Fibroblast of lung (primary cell): ENCODE data around the gene OGA. TPM values are rescaled to one million over a fixed set of nuclear protein-coding genes. Genes with fewer than 3 reads are reported as not detected.

Experiments
- DNase-seq, 2 donors: peaks; one replicate each; pipeline versions ENCODE4 v3.0.0 to v3.0.0-alpha.2; 2010; ENCODE audit warnings: low read depth in 2 of 2
- H2AFZ ChIP-seq: 2 replicates; pipeline ENCODE4 v1.5.1; 2012; ENCODE audit warnings: low read length, control low read depth, inconsistent platforms
- H3K27ac ChIP-seq: 2 replicates; pipeline ENCODE4 v1.5.1; 2011; ENCODE audit warnings: low read length, control low read depth; ENCODE audit not compliant: insufficient read depth
- H3K27me3 ChIP-seq: 2 replicates; pipeline ENCODE4 v1.5.1; 2011; ENCODE audit warnings: mild to moderate bottlenecking, low read length; ENCODE audit not compliant: control insufficient read depth, insufficient read depth
- H3K36me3 ChIP-seq: 2 replicates; pipeline ENCODE4 v1.5.1; 2011; ENCODE audit warnings: low read length; ENCODE audit not compliant: control insufficient read depth, insufficient read depth
- H3K4me1 ChIP-seq: 2 replicates; pipeline ENCODE4 v1.5.1; 2011; ENCODE audit warnings: low read length; ENCODE audit not compliant: control insufficient read depth, insufficient read depth; ENCODE audit errors: extremely low read depth
- H3K4me2 ChIP-seq: 2 replicates; pipeline ENCODE4 v1.5.1; 2011; ENCODE audit warnings: low read length, control low read depth; ENCODE audit not compliant: insufficient read depth; ENCODE audit errors: extremely low read depth
- H3K4me3 ChIP-seq, 4 experiments: fragments of 200-600 bp in 1 of 4; sonication (generic) in 1 of 4; replicated peaks in 1 of 4; 2 replicates each; pipeline ENCODE4 v1.5.1; 2011 to 2016; ENCODE audit warnings: low read length in 4 of 4, low read depth in 3 of 4, mild to moderate bottlenecking in 3 of 4, control low read depth in 2 of 4, inconsistent platforms in 1 of 4, mixed read lengths in 1 of 4; ENCODE audit not compliant: insufficient read depth in 1 of 4; ENCODE audit errors: control extremely low read depth in 1 of 4
- H3K79me2 ChIP-seq: 2 replicates; pipeline ENCODE4 v1.5.1; 2012; ENCODE audit warnings: mild to moderate bottlenecking, low read length, inconsistent platforms; ENCODE audit not compliant: control insufficient read depth, insufficient read depth
- H3K9ac ChIP-seq: 2 replicates; pipeline ENCODE4 v1.5.1; 2011; ENCODE audit warnings: mild to moderate bottlenecking, low read length, control low read depth; ENCODE audit not compliant: insufficient read depth
- H3K9me3 ChIP-seq: 2 replicates; pipeline ENCODE4 v1.5.1; 2012; ENCODE audit warnings: low read depth, low read length; ENCODE audit not compliant: control insufficient read depth, insufficient read depth
- H4K20me1 ChIP-seq: 2 replicates; pipeline ENCODE4 v1.5.1; 2011; ENCODE audit warnings: low read length; ENCODE audit not compliant: control insufficient read depth, insufficient read depth; ENCODE audit errors: extremely low read depth
- EZH2 ChIP-seq: IDR thresholded peaks from 2 replicates; pipeline ENCODE4 v1.5.1; 2012; ENCODE audit warnings: low read length, control low read depth, mild to moderate bottlenecking; ENCODE audit errors: missing control alignments
- polyA plus RNA-seq, 2 donors: library from polyadenylated mRNA; depleted of rRNA in 1 of 2; stranded (reverse) in 1 of 2; unstranded in 1 of 2; fragments of >200 nt; gene quantifications; 2 replicates each; pipeline ENCODE4 v1.2.1, GENCODE V29; 2011 to 2012; ENCODE audit warnings: missing spikeins in 1 of 2
- total RNA-seq: library from RNA; depleted of rRNA; stranded (reverse); fragments of >200 nt; gene quantifications from 2 replicates; pipeline ENCODE4 v1.2.1, GENCODE V29; 2014
- TF ChIP-seq, protein P1 (sequence below), 2 donors: IDR thresholded peaks in 1 of 2; conservative IDR thresholded peaks in 1 of 2; 1 replicate in 1 of 2; 2 replicates in 1 of 2; pipeline ENCODE4 v1.5.1; 2011 to 2012; ENCODE audit warnings: low read length in 2 of 2, control low read depth in 1 of 2, inconsistent platforms in 1 of 2, low read depth in 1 of 2, mild to moderate bottlenecking in 1 of 2

OGA gene
- total and polyA plus RNA-seq, 2 donors (not counting 1 experiment from before 2014, with no cell fraction given): 69.9 to 193 TPM

DNA sequence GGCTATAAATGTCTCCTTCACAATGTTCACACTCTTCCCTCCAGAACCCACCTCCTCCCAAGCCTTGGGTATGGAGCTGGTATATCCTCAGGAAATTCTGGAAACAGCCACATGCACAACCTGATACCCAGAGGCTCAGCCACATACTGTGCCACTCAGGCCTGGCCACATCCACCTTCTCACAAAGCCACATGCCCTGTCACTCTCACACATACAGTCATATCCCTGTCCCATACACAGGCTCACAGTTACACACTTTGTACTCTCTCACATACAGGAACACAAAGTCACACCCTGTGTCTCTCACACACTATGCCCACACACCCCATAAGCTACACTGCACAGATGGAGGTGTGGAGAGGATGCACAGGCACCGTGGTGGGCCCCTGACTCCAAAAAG is 15.2 kb upstream of the OGA start:
- no peaks in the 10 kb centered on the region for H3K27me3 ChIP-seq
- H3K4me1 ChIP-seq: peaks cover 8% of the 10 kb centered on the region
- H3K9ac ChIP-seq: no peak overlapping the region
- TF ChIP-seq EZH2: no peak
- TF ChIP-seq, protein P1, sequence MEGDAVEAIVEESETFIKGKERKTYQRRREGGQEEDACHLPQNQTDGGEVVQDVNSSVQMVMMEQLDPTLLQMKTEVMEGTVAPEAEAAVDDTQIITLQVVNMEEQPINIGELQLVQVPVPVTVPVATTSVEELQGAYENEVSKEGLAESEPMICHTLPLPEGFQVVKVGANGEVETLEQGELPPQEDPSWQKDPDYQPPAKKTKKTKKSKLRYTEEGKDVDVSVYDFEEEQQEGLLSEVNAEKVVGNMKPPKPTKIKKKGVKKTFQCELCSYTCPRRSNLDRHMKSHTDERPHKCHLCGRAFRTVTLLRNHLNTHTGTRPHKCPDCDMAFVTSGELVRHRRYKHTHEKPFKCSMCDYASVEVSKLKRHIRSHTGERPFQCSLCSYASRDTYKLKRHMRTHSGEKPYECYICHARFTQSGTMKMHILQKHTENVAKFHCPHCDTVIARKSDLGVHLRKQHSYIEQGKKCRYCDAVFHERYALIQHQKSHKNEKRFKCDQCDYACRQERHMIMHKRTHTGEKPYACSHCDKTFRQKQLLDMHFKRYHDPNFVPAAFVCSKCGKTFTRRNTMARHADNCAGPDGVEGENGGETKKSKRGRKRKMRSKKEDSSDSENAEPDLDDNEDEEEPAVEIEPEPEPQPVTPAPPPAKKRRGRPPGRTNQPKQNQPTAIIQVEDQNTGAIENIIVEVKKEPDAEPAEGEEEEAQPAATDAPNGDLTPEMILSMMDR (conservative IDR thresholded peaks at IDR 0.05 in 1 of 2, IDR thresholded peaks at IDR 0.05 in 1 of 2; ENCODE audit: low read depth in 1 of 2, low read length in 2 of 2): no peak
- no peaks in the 10 kb centered on the region for H4K20me1 ChIP-seq
- no peaks in the 10 kb centered on the region for H3K79me2 ChIP-seq
- no peaks in the 10 kb centered on the region for H3K9me3 ChIP-seq
- no peaks in the 10 kb centered on the region for H3K36me3 ChIP-seq
- no peak overlapping the region for H3K27ac ChIP-seq
- no peak for DNase-seq
- H2AFZ ChIP-seq: no peak overlapping the region
- H3K4me2 ChIP-seq: no peak overlapping the region
- no peak overlapping the region for H3K4me3 ChIP-seq

DNA sequence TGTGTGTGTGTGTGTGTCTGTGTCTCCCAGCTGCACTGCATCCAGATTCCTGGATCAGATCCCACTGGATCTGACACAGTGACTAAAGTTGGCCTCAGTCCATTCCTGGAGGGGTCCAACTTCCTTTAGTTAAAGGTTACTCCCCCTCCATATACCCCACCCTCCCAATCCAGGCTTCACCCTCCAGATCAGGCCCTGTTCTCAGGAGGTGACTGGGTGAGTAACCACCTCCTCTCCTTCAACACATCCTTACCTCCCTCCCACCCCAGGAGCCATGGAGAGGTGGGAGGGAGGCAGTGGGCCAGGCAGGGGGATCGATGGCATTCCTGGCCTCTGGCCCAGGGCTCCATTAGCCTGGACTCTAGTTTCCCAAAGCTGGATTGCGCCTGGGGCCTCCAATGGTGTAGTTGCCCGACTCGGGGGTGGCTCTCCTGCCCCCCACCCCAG is 14.1 kb upstream of the OGA start:
- Histone ChIP-seq H4K20me1 (no peaks in the 10 kb centered on the region), H3K4me1 (peaks cover 8% of the 10 kb centered on the region), H3K4me3 (no peak overlapping the region), H3K27me3 (no peaks in the 10 kb centered on the region), H3K79me2 (no peaks in the 10 kb centered on the region), H3K9ac (no peak overlapping the region), H3K4me2 (no peak overlapping the region), H3K27ac (no peak overlapping the region), H3K36me3 (no peaks in the 10 kb centered on the region), H3K9me3 (no peaks in the 10 kb centered on the region), H2AFZ (no peak overlapping the region)
- TF ChIP-seq, protein P1 (conservative IDR thresholded peaks at IDR 0.05 in 1 of 2, IDR thresholded peaks at IDR 0.05 in 1 of 2; ENCODE audit: low read depth in 1 of 2, low read length in 2 of 2): no peak
- TF ChIP-seq EZH2: no peak
- no peak for DNase-seq

DNA sequence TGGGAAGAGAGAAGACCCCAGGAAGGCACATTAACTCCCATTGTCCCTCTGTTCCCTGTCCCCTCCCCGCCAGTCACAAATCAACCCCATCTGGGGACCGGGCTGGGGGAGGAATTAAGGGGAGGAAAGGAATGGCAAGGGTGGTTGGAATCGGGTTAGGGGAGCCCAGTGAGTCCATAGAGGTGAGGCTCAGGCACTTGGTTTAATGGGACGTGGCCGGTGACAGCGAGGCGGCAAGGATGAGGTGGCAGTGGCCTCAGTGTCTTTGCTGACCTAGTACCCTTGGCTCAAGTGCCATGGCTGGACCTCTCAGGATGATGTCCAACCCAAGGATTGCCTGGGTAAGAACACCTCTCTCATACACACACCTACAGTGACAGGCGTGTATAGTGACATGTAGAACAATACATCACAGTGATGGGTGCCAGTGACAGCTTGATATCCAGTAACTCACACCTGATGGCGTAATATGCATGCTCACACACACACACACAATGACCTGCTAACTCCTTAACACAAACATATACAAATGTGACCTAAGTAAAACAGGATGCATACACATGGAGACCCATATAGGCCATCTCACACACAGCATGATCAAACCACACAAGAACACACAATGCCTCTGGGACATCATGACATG is 13.0 kb upstream of the OGA start:
- no peak for DNase-seq
- Histone ChIP-seq H3K27ac (peak overlapping the region; percentile 18), H3K36me3 (no peaks in the 10 kb centered on the region), H2AFZ (peak overlapping the region; percentile 33), H3K4me3 (peak overlapping the region in 3 of 4 experiments; percentile 29 to 58 (median 43)), H3K9ac (peak overlapping the region; percentile 20), H4K20me1 (no peaks in the 10 kb centered on the region), H3K4me2 (peak overlapping the region; percentile 55), H3K79me2 (no peaks in the 10 kb centered on the region), H3K27me3 (no peaks in the 10 kb centered on the region), H3K4me1 (peaks cover 8% of the 10 kb centered on the region), H3K9me3 (no peaks in the 10 kb centered on the region)
- TF ChIP-seq, protein P1 (conservative IDR thresholded peaks at IDR 0.05 in 1 of 2, IDR thresholded peaks at IDR 0.05 in 1 of 2; ENCODE audit: low read depth in 1 of 2, low read length in 2 of 2): no peak
- TF ChIP-seq EZH2: no peak
